Adipocyte (in vitro differentiated cells): Measurements from ENCODE around the gene CDKN3.
"Not testable (repeated sequence)": the region's sequence is repeated elsewhere in the genome, so short reads cannot be mapped to it uniquely, and the experiment has no call there.

Experiments used
- DNase-seq: peaks from one replicate; pipeline ENCODE4 v3.0.0-alpha.2; 2015; ENCODE audit warnings: low read depth
- H3K27me3 ChIP-seq: replicated peaks from 2 replicates; pipeline ENCODE4 v1.7.0; 2013; ENCODE audit warnings: mild to moderate bottlenecking, low read length, moderate library complexity; ENCODE audit not compliant: control insufficient read depth, insufficient read depth
- H3K36me3 ChIP-seq: 2 replicates; pipeline ENCODE4 v1.7.0; 2013; ENCODE audit warnings: low read length, mild to moderate bottlenecking, moderate library complexity; ENCODE audit not compliant: control insufficient read depth, insufficient read depth, severe bottlenecking
- H3K4me1 ChIP-seq: 2 replicates; pipeline ENCODE4 v1.7.0; 2013; ENCODE audit warnings: mild to moderate bottlenecking, low read length, moderate library complexity; ENCODE audit not compliant: control insufficient read depth, insufficient read depth
- H3K4me3 ChIP-seq: 2 replicates; pipeline ENCODE4 v1.7.0; 2013; ENCODE audit warnings: mild to moderate bottlenecking, low read length, moderate library complexity
- H3K9ac ChIP-seq: 2 replicates; pipeline ENCODE4 v1.7.0; 2013; ENCODE audit warnings: mild to moderate bottlenecking, low read length, moderate library complexity
- H3K9me3 ChIP-seq: 2 replicates; pipeline ENCODE4 v1.7.0; 2013; ENCODE audit warnings: mild to moderate bottlenecking, low read length, moderate library complexity; ENCODE audit not compliant: control insufficient read depth

Gene CDKN3

DNA sequence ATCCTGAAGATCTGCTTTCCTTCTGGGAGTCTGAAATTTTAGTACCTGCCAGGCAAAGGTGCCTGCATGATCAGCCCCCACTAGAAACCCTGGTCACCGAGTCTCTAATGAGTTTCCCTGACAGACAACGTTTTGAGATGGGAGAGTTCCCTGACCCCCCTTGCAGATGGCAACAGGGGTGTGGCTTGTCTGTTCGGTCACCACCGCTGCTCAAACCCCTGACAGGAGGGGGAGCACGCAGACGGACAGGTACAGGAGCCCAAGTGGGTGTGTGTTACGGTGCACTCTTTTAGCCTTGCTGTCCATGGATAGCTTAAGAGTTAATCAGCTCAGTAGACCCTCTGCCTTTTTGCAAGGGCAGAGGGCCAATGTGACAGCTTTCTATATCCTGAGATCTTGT lies 19.3 kb upstream of the CDKN3 start:
- Histone ChIP-seq H3K4me3 (no peak overlapping the region), H3K4me1 (peaks cover 4% of the 10 kb centered on the region), H3K36me3 (no peaks in the 10 kb centered on the region), H3K9ac (no peak overlapping the region), H3K9me3 (no peaks in the 10 kb centered on the region), H3K27me3 (peaks cover 8% of the 10 kb centered on the region)
- no peak for DNase-seq

DNA sequence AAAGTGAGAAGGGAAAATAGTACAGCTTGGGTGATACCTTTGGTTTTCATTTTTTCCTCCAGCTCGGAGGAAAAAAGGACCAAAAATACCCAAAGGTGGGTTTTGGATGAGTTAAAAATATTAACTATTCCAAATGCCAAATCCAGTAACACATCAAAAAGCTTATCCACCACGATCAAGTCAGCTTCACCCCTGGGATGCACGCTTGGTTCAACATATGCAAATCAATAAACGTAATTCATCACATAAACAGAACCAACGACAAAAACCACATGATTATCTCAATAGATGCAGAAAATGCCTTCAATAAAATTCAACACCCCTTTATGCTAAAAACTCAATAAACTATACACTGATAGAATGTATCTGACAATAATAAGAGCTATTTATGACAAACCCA lies 17.9 kb upstream of the CDKN3 start:
- H3K36me3 ChIP-seq, H3K4me3 ChIP-seq, H3K27me3 ChIP-seq, H3K9me3 ChIP-seq, H3K9ac ChIP-seq, H3K4me1 ChIP-seq, DNase-seq: not testable (repeated sequence)

DNA sequence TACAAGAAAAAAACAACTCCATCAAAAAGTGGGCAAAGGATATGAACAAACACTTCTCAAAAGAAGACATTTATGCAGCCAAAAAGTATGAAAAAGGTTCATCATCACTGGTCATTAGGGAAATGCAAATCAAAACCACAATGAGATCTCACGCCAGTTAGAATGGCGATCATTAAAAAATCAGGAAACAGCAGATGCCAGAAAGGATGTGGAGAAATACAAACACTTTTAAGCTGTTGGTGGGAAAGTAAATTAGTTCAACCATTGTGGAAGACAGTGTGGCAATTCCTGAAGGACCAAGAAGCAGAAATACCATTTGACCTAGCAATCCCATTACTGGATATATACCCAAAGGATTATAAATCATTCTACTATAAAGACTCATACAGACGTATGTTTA lies 16.2 kb upstream of the CDKN3 start:
- H3K4me3 ChIP-seq, H3K36me3 ChIP-seq, DNase-seq, H3K9me3 ChIP-seq, H3K9ac ChIP-seq, H3K27me3 ChIP-seq, H3K4me1 ChIP-seq: not testable (repeated sequence)

GRCh38 chr14:54381821-54382220 lies 15.0 kb upstream of the CDKN3 start:
- no peaks in the 10 kb centered on the region for H3K9me3 ChIP-seq
- H3K4me1 ChIP-seq: peaks cover 8% of the 10 kb centered on the region
- no peak overlapping the region for H3K9ac ChIP-seq
- no peak overlapping the region for H3K4me3 ChIP-seq
- peaks cover 14% of the 10 kb centered on the region for H3K27me3 ChIP-seq
- no peak for DNase-seq
- H3K36me3 ChIP-seq: no peaks in the 10 kb centered on the region

DNA sequence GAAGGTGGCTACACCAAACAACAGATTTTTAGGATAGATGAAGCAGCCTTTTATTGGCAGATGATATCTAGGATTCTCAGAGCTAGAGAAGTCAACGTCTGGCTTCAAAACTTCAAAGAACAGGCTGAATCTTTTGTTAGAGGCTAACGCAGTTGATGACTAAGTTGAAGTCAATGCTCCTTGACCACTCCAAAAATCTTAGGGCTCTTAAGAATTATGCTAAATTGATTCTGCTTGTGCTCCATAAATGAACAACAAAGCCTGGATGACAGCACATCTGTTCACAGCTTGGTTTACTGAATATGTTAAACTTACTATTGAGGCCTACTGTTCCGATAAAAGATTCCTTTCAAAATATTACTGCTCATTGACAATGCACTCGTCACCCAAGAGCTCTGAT lies 13.0 kb upstream of the CDKN3 start:
- Histone ChIP-seq H3K27me3 (peaks cover 6% of the 10 kb centered on the region), H3K4me1 (peaks cover 8% of the 10 kb centered on the region), H3K9me3 (no peaks in the 10 kb centered on the region), H3K36me3 (no peaks in the 10 kb centered on the region), H3K9ac (no peak overlapping the region), H3K4me3 (no peak overlapping the region)
- no peak for DNase-seq

DNA sequence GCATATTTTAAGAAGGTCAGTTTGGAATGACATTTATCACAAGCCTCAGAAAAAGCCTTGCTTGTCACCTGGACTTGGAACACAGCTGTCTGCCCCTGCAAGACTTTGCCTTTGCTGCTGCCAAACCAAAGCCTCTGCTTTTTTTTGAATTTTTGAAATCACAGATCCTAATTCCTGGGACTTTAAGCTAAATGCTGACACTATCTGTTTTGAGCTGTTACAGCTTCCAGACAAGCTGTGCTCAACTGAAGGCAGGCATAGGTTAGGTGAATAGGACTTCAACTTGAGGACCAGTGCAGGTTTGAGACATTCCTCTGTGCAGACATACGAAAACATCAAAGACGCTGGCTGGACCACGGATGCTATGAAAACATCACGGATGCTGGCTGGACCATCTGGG lies 11.3 kb upstream of the CDKN3 start:
- H3K4me1 ChIP-seq: peaks cover 8% of the 10 kb centered on the region
- no peaks in the 10 kb centered on the region for H3K9me3 ChIP-seq
- no peak overlapping the region for H3K4me3 ChIP-seq
- no peak for DNase-seq
- no peaks in the 10 kb centered on the region for H3K36me3 ChIP-seq
- peaks cover 6% of the 10 kb centered on the region for H3K27me3 ChIP-seq
- no peak overlapping the region for H3K9ac ChIP-seq

- H3K4me3 ChIP-seq: no peak overlapping the region
- H3K27me3 ChIP-seq: peaks cover 12% of the 10 kb centered on the region
- H3K9me3 ChIP-seq: no peaks in the 10 kb centered on the region
- H3K9ac ChIP-seq: no peak overlapping the region
- H3K36me3 ChIP-seq: no peaks in the 10 kb centered on the region
- no peak for DNase-seq
- H3K4me1 ChIP-seq: peaks cover 8% of the 10 kb centered on the region
Observed at GRCh38 chr14:54387328-54387727, 9.5 kb upstream of the CDKN3 start.

GRCh38 chr14:54392131-54392859 lies 4.5 kb upstream of the CDKN3 start:
- no peak overlapping the region for H3K4me3 ChIP-seq
- peaks cover 2% of the 10 kb centered on the region for H3K4me1 ChIP-seq
- H3K9me3 ChIP-seq: no peaks in the 10 kb centered on the region
- H3K9ac ChIP-seq: no peak overlapping the region
- DNase-seq: no peak
- no peaks in the 10 kb centered on the region for H3K36me3 ChIP-seq
- peaks cover 10% of the 10 kb centered on the region for H3K27me3 ChIP-seq

GRCh38 chr14:54392986-54393884 lies 3.6 kb upstream of the CDKN3 start:
- H3K9ac ChIP-seq, H3K9me3 ChIP-seq, H3K36me3 ChIP-seq, H3K4me1 ChIP-seq, H3K27me3 ChIP-seq, H3K4me3 ChIP-seq, DNase-seq: not testable (repeated sequence)

DNA sequence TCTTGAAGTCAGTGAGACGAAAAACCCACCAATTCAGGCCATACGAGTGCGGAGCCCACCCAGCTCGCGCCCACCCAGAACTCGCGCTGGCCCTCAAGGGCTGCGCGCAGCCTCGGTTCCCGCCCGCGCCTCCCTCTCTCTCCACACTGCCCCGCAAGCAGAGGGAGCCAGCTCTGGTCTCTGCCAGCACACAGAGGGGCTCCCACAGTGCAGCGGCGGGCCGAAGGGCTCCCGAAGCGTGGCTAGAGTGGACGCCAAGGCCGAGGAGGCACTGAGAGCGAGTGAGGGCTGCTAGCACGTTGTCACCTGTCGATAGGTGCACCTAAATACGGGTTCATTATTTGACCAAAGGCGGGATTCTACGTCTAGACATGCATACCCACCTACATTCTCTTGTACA lies 2.2 kb upstream of the CDKN3 start:
- DNase-seq: no peak
- Histone ChIP-seq H3K36me3 (no peaks in the 10 kb centered on the region), H3K9ac (no peak overlapping the region), H3K9me3 (no peaks in the 10 kb centered on the region), H3K27me3 (peaks cover 10% of the 10 kb centered on the region), H3K4me3 (no peak overlapping the region), H3K4me1 (peaks cover 4% of the 10 kb centered on the region)

DNA sequence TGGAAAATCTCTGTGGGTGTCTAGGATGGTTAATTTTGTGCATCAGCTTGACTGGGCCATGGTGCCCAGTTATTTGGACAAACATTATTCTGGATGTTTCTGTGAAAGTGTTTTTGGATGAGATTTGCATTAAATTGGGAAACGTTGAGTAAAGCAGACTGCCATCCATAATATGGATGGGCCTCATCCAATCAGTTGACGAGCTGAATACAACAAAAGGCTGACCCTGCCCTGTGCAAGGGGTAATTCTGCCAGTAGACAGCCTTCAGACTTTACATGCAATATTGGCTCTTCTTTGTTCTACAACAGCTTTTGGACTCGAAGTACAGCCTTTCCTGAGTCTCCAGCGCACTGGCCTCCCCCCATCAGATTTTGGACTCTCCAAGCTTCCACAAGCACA lies 1.5 kb upstream of the CDKN3 start:
- no peaks in the 10 kb centered on the region for H3K36me3 ChIP-seq
- H3K4me1 ChIP-seq: peaks cover 4% of the 10 kb centered on the region
- no peak for DNase-seq
- H3K9ac ChIP-seq: no peak overlapping the region
- H3K9me3 ChIP-seq: no peaks in the 10 kb centered on the region
- H3K27me3 ChIP-seq: peaks cover 10% of the 10 kb centered on the region
- no peak overlapping the region for H3K4me3 ChIP-seq
